WTC11 (cell line): ENCODE data around the gene PPP2R2C.

ENCODE experiments used
- CTCF ChIP-seq: fragments of 200-600 bp; IDR thresholded peaks from 2 replicates; pipeline ENCODE4 v1.8.0; 2022; ENCODE audit warnings: antibody characterized with exemption
- E2F4 ChIP-seq: sonication (generic); formaldehyde crosslinking; IDR thresholded peaks from 2 replicates; pipeline ENCODE4 v1.8.1; 2022; ENCODE audit warnings: low read depth, mild to moderate bottlenecking, moderate library complexity, missing genetic modification reagents, borderline replicate concordance
- KAT7 ChIP-seq: sonication (generic); formaldehyde crosslinking; IDR thresholded peaks from 2 replicates; pipeline ENCODE4 v1.8.1; 2023; ENCODE audit warnings: missing genetic modification reagents, mild to moderate bottlenecking, borderline replicate concordance
- MAX ChIP-seq: sonication (generic); formaldehyde crosslinking; IDR thresholded peaks from 2 replicates; pipeline ENCODE4 v1.8.0; 2022; ENCODE audit warnings: mild to moderate bottlenecking, missing genetic modification reagents
- MYBL2 ChIP-seq: sonication (generic); formaldehyde crosslinking; IDR thresholded peaks from 2 replicates; pipeline ENCODE4 v1.8.1; 2023; ENCODE audit warnings: mild to moderate bottlenecking, moderate library complexity, missing genetic modification reagents
- TF ChIP-seq, protein P1 (sequence below): sonication (generic); formaldehyde crosslinking; IDR thresholded peaks from 2 replicates; pipeline ENCODE4 v1.8.1; 2023; ENCODE audit warnings: mild to moderate bottlenecking, missing genetic modification reagents
- TF ChIP-seq, protein P2 (sequence below): sonication (generic); formaldehyde crosslinking; conservative IDR thresholded peaks from 2 replicates; pipeline ENCODE4 v1.8.1; 2022; ENCODE audit warnings: mild to moderate bottlenecking, missing genetic modification reagents
- TF ChIP-seq, protein P3 (sequence below): sonication (generic); formaldehyde crosslinking; IDR thresholded peaks from 2 replicates; pipeline ENCODE4 v1.8.0; 2023; ENCODE audit warnings: missing genetic modification reagents
- TF ChIP-seq, protein P4 (sequence below): sonication (generic); formaldehyde crosslinking; IDR thresholded peaks from 2 replicates; pipeline ENCODE4 v1.8.1; 2023; ENCODE audit warnings: mild to moderate bottlenecking, missing genetic modification reagents, moderate library complexity
- TF ChIP-seq, protein P5 (sequence below): fragments of 250-450 bp; sonication (Bioruptor Pico); IDR thresholded peaks from 2 replicates; pipeline ENCODE4 v1.8.0; 2021; ENCODE audit warnings: mild to moderate bottlenecking

GRCh38 chr4:6502747-6503465, 30.5 kb upstream of the PPP2R2C start:
- TF ChIP-seq, protein P1, sequence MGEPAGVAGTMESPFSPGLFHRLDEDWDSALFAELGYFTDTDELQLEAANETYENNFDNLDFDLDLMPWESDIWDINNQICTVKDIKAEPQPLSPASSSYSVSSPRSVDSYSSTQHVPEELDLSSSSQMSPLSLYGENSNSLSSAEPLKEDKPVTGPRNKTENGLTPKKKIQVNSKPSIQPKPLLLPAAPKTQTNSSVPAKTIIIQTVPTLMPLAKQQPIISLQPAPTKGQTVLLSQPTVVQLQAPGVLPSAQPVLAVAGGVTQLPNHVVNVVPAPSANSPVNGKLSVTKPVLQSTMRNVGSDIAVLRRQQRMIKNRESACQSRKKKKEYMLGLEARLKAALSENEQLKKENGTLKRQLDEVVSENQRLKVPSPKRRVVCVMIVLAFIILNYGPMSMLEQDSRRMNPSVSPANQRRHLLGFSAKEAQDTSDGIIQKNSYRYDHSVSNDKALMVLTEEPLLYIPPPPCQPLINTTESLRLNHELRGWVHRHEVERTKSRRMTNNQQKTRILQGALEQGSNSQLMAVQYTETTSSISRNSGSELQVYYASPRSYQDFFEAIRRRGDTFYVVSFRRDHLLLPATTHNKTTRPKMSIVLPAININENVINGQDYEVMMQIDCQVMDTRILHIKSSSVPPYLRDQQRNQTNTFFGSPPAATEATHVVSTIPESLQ (CRISPR knock-in tag): no peak
- TF ChIP-seq MAX: no peak
- no peak for TF ChIP-seq CTCF
- TF ChIP-seq, protein P2, sequence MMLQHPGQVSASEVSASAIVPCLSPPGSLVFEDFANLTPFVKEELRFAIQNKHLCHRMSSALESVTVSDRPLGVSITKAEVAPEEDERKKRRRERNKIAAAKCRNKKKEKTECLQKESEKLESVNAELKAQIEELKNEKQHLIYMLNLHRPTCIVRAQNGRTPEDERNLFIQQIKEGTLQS (CRISPR knock-in tag): no peak
- TF ChIP-seq E2F4 (CRISPR knock-in tag): no peak
- TF ChIP-seq KAT7 (CRISPR knock-in tag): no peak
- TF ChIP-seq, protein P3, sequence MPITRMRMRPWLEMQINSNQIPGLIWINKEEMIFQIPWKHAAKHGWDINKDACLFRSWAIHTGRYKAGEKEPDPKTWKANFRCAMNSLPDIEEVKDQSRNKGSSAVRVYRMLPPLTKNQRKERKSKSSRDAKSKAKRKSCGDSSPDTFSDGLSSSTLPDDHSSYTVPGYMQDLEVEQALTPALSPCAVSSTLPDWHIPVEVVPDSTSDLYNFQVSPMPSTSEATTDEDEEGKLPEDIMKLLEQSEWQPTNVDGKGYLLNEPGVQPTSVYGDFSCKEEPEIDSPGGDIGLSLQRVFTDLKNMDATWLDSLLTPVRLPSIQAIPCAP (CRISPR knock-in tag): no peak
- no peak for TF ChIP-seq MYBL2
- TF ChIP-seq, protein P4, sequence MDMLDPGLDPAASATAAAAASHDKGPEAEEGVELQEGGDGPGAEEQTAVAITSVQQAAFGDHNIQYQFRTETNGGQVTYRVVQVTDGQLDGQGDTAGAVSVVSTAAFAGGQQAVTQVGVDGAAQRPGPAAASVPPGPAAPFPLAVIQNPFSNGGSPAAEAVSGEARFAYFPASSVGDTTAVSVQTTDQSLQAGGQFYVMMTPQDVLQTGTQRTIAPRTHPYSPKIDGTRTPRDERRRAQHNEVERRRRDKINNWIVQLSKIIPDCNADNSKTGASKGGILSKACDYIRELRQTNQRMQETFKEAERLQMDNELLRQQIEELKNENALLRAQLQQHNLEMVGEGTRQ (CRISPR knock-in tag): no peak
- TF ChIP-seq, protein P5, sequence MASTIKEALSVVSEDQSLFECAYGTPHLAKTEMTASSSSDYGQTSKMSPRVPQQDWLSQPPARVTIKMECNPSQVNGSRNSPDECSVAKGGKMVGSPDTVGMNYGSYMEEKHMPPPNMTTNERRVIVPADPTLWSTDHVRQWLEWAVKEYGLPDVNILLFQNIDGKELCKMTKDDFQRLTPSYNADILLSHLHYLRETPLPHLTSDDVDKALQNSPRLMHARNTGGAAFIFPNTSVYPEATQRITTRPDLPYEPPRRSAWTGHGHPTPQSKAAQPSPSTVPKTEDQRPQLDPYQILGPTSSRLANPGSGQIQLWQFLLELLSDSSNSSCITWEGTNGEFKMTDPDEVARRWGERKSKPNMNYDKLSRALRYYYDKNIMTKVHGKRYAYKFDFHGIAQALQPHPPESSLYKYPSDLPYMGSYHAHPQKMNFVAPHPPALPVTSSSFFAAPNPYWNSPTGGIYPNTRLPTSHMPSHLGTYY: no peak
